ENCODE data around the gene POMGNT2.
"Not testable (repeated sequence)": the region's sequence is repeated elsewhere in the genome, so short reads cannot be mapped to it uniquely, and the experiment has no call there.

The POMGNT2 gene

GRCh38 chr3:43071313-43071893 is 34.5 kb downstream of the POMGNT2 start:
- H3K4me3 ChIP-seq (ENCODE audit: low read depth, low read length, poor library complexity, severe bottlenecking) = no peak overlapping the region
- H3K27me3 ChIP-seq (ENCODE audit: insufficient read depth, low read length) = no peaks in the 10 kb centered on the region
- TF ChIP-seq CTCF (IDR thresholded peaks at IDR 0.05; ENCODE audit: low read length) (peak; percentile 55; the same call in 1 of the 2 replicates), EZH2 (IDR thresholded peaks at IDR 0.05; ENCODE audit: borderline replicate concordance, low read length) (no peak)
- H3K4me1 ChIP-seq (ENCODE audit: insufficient read depth, low read length, severe bottlenecking) = no peaks in the 10 kb centered on the region
- H3K79me2 ChIP-seq (ENCODE audit: insufficient read depth, low read length) = no peaks in the 10 kb centered on the region
- no peaks in the 10 kb centered on the region for H3F3A ChIP-seq (ENCODE audit: insufficient read depth, low read length)
- no peaks in the 10 kb centered on the region for H4K20me1 ChIP-seq (ENCODE audit: insufficient read depth, low read length)
- no peaks in the 10 kb centered on the region for H3K9me2 ChIP-seq (ENCODE audit: low read depth, low read length)
- no peak overlapping the region for H3K4me2 ChIP-seq (ENCODE audit: low read length)
- no peak overlapping the region for H2AFZ ChIP-seq (ENCODE audit: low read length)
- H3K27ac ChIP-seq (ENCODE audit: low read depth, low read length, poor library complexity, severe bottlenecking) = no peak overlapping the region
- no peak overlapping the region for H3K9ac ChIP-seq (ENCODE audit: low read length)
- H3K36me3 ChIP-seq (ENCODE audit: insufficient read depth, low read length) = no peaks in the 10 kb centered on the region
- H3K9me3 ChIP-seq (ENCODE audit: low read length) = no peaks in the 10 kb centered on the region

- not testable (repeated sequence) for H2AFZ ChIP-seq (ENCODE audit: low read length); H3K79me2 ChIP-seq (ENCODE audit: insufficient read depth, low read length); H3K4me2 ChIP-seq (ENCODE audit: low read length); H3K9me2 ChIP-seq (ENCODE audit: low read depth, low read length); H3K9ac ChIP-seq (ENCODE audit: low read length); H3K36me3 ChIP-seq (ENCODE audit: insufficient read depth, low read length); H3K27ac ChIP-seq (ENCODE audit: low read depth, low read length, poor library complexity, severe bottlenecking); H3F3A ChIP-seq (ENCODE audit: insufficient read depth, low read length); H3K4me1 ChIP-seq (ENCODE audit: insufficient read depth, low read length, severe bottlenecking); H3K4me3 ChIP-seq (ENCODE audit: low read depth, low read length, poor library complexity, severe bottlenecking); H3K9me3 ChIP-seq (ENCODE audit: low read length); H4K20me1 ChIP-seq (ENCODE audit: insufficient read depth, low read length); H3K27me3 ChIP-seq (ENCODE audit: insufficient read depth, low read length)
Measured at GRCh38 chr3:43070670-43071069, 35.2 kb downstream of the POMGNT2 start.

- no peak for TF ChIP-seq CTCF (IDR thresholded peaks at IDR 0.05; ENCODE audit: low read length)
- no peak for TF ChIP-seq EZH2 (IDR thresholded peaks at IDR 0.05; ENCODE audit: borderline replicate concordance, low read length)
- H3K4me2 ChIP-seq (ENCODE audit: low read length) = no peak overlapping the region
Measured at GRCh38 chr3:43063114-43063513, 42.8 kb downstream of the POMGNT2 start.

GRCh38 chr3:43062564-43063040 is 43.3 kb downstream of the POMGNT2 start:
- Histone ChIP-seq H3K27ac (ENCODE audit: low read depth, low read length, poor library complexity, severe bottlenecking) (no peak overlapping the region), H3K4me3 (ENCODE audit: low read depth, low read length, poor library complexity, severe bottlenecking) (no peak overlapping the region), H3K27me3 (ENCODE audit: insufficient read depth, low read length) (no peaks in the 10 kb centered on the region), H3K36me3 (ENCODE audit: insufficient read depth, low read length) (no peaks in the 10 kb centered on the region), H3K9me2 (ENCODE audit: low read depth, low read length) (no peaks in the 10 kb centered on the region), H3K4me1 (ENCODE audit: insufficient read depth, low read length, severe bottlenecking) (no peaks in the 10 kb centered on the region), H3K4me2 (ENCODE audit: low read length) (no peak overlapping the region), H2AFZ (ENCODE audit: low read length) (no peak overlapping the region), H3K9me3 (ENCODE audit: low read length) (no peaks in the 10 kb centered on the region), H3K79me2 (ENCODE audit: insufficient read depth, low read length) (no peaks in the 10 kb centered on the region), H3F3A (ENCODE audit: insufficient read depth, low read length) (no peaks in the 10 kb centered on the region), H4K20me1 (ENCODE audit: insufficient read depth, low read length) (no peaks in the 10 kb centered on the region), H3K9ac (ENCODE audit: low read length) (no peak overlapping the region)
- TF ChIP-seq CTCF (IDR thresholded peaks at IDR 0.05; ENCODE audit: low read length) (no peak), EZH2 (IDR thresholded peaks at IDR 0.05; ENCODE audit: borderline replicate concordance, low read length) (no peak)

More at GRCh38 chr3:43063114-43063513, 42.8 kb downstream of the POMGNT2 start:
- Histone ChIP-seq H3K9ac (ENCODE audit: low read length) (no peak overlapping the region), H3K9me3 (ENCODE audit: low read length) (no peaks in the 10 kb centered on the region), H2AFZ (ENCODE audit: low read length) (no peak overlapping the region), H3K4me3 (ENCODE audit: low read depth, low read length, poor library complexity, severe bottlenecking) (no peak overlapping the region), H4K20me1 (ENCODE audit: insufficient read depth, low read length) (no peaks in the 10 kb centered on the region), H3K4me1 (ENCODE audit: insufficient read depth, low read length, severe bottlenecking) (no peaks in the 10 kb centered on the region), H3K27ac (ENCODE audit: low read depth, low read length, poor library complexity, severe bottlenecking) (no peak overlapping the region), H3K9me2 (ENCODE audit: low read depth, low read length) (no peaks in the 10 kb centered on the region), H3F3A (ENCODE audit: insufficient read depth, low read length) (no peaks in the 10 kb centered on the region), H3K36me3 (ENCODE audit: insufficient read depth, low read length) (no peaks in the 10 kb centered on the region), H3K79me2 (ENCODE audit: insufficient read depth, low read length) (no peaks in the 10 kb centered on the region), H3K27me3 (ENCODE audit: insufficient read depth, low read length) (no peaks in the 10 kb centered on the region)
